Activated naive CD4-positive, alpha-beta T cell treated with anti-CD3 and anti-CD28 coated beads, Interleukin-2, amount 50 U/mL, for 16 hours (primary cell): ENCODE measurements around the gene OSBPL2.

Experiments
- DNase-seq: peaks from one replicate; pipeline ENCODE4 v3.0.0-alpha.2; 2020

Gene OSBPL2

DNA sequence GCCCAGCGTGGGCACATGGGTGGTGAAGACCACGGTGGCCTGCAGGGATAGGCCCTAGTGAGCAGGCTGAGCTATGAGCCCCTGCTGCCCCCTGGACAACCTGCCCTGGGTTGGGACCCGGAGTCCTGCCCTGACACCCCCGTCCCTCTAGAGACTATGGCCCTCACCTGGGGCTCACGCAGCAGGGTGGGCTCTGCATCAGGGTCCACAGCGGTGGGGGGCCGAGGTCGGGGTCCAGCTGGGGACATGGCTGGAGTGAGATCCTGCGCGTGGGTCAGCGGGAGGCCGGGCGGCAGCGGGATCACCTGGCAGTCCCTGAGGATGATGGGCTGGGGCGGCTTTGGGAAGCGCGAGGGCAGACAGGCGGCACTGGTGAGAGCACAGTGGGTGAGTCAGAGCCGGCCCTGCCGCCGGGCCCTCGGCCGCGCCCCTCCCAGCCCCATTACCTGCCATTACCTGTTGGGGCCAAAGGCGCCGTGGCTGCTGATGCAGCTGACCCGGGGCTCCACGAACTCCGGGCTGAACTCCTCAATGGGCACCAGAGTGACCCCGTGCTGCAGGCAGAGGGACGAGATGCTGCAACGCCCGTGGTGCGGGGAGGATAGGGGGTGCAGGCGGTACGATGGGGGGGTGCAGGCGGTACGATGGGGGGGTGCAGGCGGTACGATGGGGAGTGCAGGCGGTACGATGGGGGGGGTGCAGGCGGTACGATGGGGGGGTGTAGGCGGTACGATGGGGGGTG, 92.4 kb downstream of the OSBPL2 start:
- DNase-seq: no peak

DNA sequence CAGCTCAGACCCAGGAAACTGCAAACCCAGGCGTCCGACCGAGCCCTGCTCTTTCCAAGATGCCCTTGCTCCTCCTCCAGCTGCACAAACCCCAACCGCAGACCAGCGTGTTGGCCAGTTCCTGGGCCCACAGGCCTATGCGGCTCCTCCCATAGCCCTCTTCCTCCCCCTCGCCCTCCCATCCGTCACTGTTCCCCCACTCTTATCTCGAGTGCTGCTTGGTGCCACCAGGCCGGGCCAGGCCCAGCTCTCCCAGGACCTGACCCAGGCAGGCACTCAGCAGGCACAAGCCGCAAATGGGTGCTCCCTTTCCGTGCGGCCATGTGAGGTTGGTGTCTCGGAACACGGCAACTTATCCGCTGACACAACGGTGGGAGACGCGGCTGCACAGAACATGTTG, 93.0 kb downstream of the OSBPL2 start:
- DNase-seq: no peak

DNA sequence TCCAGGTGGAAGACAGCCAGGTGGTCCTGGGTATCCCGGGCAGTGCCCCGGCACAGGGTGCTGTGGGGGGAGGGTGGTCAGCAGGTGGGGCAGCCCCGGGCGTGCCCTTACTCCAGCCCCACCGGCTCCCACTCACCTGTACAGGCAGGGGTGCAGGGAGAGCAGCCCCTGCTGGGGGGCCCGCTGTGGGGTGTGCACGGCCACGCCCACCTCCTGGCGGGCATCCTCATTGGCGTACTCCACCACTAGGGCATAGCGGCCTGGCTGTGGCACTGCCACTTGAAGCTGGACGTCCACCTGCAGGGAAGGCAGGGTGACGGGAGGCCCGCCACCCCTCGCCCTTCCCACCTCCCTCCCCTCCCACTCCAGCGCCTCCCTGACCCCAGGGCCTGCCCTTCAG, 94.1 kb downstream of the OSBPL2 start:
- no peak for DNase-seq

DNA sequence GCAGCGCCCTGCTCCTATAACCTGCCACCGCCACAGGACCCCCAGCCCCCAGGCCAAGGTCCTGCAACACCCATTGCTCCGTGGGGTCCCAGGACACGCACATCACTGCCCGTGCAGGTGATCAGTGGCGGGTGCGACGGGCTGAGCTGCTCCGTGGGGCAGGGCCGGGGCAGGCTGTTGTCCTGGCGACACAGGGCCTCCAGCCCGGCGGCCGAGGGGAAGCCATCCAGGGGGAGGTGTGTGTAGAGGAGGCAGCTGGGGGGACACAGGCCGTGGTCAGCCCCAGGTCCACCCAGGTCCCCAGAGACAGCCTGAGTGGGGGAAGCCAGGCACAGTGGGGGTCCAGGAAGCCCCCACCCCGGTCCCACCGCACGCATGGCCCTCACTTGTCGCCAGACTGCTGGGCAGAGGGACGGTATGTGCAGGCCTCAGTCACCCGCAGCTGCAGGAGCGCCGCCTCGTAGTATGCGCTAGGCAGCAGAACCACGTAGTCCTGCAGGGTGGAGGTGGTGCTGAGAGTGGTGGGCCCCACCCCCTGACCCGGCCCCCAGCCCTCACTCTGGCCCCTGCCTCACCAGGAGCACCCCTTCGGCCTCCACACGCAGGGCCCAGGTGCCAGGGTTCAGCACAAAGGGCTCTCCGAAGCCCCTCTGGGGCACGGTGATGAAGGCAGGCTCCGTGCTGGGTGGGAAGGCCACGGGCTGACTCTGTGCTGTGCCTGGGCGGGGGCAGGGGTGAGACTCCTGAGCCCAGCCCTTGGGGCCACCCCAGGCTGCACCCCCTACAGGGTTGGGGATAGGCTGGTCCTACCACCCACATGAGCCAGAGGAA, 94.9 kb downstream of the OSBPL2 start:
- no peak for DNase-seq

DNA sequence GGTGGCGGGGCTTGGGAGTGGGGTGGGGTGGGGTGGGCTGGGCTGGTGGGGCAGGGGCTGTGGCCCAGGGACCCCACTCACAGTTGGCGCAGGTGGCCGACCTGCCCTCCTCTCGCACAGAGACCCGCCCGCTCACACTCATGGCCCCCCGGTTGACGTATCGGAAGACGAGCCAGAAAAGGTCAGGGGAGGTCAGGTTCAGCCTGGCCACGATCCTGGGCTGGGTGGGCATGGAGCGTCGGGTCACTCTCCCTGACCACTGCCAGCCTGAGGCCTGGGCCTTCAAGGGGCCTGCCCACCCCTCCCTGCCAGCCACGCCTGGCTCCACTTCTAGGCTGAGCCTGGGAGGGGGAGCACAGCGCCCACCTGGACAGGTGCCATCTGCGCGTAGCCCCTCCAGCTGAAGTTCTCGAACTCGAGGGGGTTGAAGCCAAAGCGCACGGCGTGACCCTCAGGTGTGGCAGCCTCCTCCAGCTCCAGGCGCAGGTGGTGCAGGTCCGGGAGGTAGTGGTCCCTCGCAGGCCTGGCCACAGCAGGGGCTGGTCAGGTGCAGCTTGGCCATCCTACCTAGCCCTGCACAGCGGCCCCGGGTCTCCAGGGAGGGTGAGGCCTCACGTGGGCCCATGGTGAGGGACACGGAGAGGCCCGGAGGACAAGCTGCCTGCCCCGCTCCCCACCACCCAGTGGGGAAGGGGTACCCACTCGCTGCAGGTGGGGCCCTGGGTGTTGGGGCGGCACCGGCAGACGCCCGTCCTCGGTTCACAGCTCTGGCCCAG, 95.7 kb downstream of the OSBPL2 start:
- DNase-seq: no peak

DNA sequence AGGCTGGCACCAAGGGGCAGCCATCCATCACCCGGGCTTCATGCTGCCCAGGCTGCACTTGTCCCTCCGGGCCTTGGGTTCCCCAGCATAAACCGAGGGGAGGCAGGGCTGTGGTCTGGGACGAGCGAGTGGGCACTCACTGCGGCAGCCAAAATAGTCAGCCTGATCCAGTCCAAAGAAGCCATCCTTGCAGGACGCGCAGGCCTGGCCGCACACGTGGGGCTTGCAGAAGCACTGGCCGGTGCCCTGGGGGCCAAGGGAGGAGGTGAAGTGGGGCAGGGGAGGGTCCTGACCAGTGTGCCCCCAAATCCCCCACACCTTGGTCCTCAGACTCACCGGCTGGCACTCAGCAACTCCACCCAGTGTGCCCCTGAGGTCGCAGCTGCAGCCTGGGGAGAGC, 96.6 kb downstream of the OSBPL2 start:
- DNase-seq: no peak

DNA sequence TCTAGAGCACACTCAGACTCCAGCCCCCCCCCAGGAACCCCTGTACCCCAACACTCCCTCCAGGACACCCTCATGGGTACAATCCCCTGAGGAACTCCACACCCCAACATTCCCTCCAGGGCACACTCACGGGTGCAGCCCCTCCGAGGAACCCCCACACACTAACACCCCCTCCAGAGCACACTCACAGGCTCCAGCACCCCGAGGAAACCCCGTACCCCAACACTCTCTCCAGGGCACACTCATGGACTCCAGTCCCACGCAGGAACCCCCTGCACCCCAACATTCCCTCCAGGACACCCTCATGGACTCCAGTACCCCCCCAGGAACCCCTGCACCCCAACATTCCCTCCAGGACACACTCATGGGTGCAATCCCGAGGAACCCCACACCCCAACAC, 97.2 kb downstream of the OSBPL2 start:
- no peak for DNase-seq

DNA sequence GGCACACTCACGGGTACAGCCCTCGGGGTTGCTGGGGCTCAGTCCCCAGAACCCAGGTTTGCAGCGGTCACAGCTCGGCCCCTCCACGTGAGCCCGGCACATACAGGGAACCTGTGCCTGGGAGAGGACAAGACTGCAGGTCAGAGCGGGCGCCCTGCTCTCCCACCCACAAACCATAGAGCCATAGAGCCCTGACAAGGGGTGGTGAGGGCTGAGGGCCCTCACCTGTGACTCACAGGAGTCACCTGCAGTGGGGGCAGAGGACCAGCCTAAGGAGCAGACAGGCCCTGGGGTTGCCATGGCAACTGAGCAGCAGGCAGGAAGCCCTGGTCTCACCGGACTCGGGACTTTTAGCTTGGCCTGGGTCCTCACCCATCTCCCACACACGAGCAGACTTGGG, 98.0 kb downstream of the OSBPL2 start:
- no peak for DNase-seq

DNA sequence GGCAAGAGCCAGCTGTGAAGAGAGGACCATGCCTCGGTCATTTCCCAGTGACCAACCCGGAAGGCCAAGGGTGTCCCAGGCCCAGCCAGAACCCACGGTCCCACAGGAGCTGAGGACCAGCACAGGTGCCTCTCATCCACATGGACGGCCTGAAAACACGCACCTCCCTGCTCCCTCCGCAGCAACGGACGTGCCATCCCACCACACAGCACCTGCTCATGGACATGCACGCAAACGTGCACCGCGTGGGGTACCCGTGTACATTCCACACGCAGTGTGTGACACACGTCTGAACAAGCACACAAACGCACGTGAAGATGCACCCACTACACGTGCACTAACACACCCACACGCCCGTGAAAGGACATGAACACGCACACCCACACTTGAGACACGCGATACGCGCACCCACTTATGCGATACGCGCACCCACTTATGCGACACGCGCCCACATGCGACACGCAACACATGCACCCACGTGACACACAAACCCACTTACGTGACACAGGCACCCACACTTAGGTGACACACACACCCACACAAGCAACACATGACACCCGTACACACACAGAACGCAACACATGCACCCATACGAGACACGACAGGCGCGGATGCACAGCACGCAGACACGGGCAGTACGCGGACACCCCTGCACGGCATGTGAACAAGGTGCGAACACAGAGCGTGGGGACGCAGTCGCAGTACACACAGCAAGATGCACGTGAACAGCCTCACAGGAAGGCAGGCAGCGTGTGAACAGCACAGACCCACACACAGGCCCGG, 98.6 kb downstream of the OSBPL2 start:
- no peak for DNase-seq

DNA sequence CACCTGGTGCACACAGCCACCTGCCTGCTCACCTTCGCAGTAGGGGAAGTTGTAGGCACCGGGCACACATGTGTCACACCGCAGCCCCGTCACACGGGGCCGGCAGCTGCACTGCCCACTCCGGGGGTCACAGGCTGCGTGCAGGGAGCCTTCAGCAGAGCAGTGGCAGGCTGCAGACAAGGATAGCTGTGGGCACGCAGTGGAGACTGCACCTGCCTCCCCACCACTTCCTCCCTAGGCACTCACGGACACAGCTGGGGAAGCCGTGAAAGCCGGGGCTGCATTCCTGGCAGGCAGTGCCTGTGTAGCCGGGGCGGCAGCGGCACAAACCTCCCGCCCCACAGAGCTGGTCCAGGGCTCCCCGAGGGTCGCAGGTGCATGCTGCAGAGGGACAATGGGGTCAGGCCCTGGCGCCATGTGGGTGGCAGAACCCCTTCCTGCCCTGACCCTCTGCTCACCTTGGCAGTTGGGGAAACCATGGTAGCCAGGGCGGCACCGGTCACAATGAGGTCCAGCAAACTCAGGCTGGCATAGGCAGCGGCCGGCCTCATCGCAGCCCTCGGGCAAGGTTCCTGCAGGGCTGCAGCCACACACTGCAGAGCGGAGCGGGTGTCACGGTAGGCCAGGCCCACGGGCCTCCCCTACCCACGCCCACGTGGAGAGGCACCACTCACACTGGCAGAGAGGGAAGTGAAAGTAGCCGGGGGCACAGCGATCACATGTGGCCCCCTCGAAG, 99.4 kb downstream of the OSBPL2 start:
- DNase-seq: no peak

DNA sequence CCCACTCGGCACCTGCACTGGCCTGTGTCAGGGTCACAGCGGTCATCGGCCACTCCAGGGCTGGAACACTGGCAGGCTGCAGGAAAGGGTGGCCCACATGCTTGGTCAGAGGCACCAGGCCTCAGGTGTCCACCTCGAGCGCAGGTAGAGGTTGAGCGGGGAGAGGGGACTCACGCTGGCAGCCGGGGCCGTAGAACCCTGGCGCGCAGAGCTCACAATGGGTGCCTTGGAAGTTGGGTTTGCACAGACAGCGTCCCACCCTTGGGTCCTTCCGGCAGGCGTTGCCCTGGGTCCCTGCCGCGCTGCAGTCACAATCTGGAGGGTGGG, 99.9 kb downstream of the OSBPL2 start:
- no peak for DNase-seq

DNA sequence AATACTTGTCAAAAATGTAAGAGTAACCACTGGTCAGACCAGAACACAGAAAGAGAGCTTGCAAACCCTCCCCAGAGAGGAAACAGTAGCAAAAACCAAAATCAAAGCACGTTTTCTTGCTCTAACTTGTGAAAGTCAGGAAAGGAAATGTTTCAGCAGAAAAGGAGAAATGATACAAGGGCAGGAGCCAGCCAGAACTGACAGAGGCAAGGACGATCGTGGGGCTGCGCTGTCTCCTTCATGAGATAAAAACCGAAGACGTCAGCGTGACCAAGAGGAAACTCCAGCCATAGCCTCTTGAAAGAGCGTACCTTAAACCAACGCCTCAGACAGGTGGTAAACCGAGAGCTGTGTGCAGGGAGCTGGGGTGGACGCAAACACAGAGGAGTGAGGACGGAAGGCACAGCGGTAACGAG, 101.3 kb downstream of the OSBPL2 start:
- no peak for DNase-seq

DNA sequence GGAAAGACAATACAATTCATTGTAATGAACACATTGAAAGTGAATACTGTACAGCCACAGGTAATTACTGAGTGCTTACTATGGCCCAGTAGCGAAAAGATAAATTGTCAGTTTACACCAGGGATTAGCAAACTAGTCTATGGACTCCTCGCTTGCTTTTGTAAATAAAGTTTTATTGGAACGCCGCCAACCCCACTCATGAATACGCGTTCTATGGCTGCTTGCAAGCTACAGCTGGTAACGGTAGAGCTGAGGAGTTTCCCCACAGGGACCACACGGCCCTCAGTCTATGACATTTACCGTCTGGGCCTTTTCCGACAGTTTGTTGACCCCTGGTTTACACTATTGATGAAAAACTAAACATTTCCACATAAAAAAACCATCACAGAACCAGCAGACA, 104.6 kb downstream of the OSBPL2 start:
- DNase-seq: no peak

DNA sequence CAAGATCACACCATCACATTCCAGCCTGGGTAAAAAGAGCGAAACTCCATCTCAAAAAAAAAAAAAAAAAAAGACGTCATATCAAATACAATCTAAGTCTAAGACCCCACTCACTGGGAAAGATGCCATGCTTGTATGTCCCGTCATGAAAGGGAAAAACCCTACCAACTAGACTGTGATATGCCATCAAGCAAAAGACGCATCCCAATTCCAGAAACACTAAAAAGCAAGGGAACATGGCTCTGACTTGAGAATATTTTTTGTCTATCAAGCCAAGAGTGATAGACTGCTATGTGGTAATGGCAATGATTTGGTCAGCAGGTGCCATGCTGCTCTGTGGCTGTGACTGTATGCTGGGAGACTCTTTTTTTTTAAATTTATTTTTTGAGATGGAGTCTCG, 105.8 kb downstream of the OSBPL2 start:
- DNase-seq: no peak

DNA sequence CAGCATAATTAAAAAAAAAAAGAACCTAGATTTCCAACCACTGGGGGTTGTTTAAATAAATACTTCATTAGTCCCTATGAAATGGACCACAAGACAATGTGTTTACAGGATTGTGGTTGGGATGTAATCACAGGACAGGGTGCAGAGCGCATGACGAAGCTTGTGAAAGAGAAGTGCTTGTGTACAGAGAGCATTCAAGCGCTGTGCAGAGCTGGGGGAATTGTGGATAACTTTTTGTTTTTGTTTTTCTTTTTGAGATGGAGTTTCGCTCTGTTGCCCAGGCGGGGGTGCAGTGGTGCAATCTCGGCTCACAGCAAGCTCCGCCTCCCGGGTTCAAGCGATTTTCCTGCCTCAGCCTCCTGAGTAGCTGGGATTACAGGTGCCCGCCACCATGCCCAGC, 106.5 kb downstream of the OSBPL2 start:
- DNase-seq: no peak
